ENCODE data around the gene PLPP1. TPM values are rescaled to one million over a fixed set of nuclear protein-coding genes. Genes with fewer than 3 reads are reported as not detected.

Gene PLPP1
- total RNA-seq, 1 experiment from 2014 or later: 20.2 TPM

GRCh38 chr5:55384072-55384471, 150.7 kb downstream of the PLPP1 start:
- BruUV-seq (replicated peaks): no TSS peak
- DNase-seq: no peak
- CTCF ChIA-PET: no interaction called here
- TF ChIP-seq CTCF (IDR thresholded peaks at IDR 0.05; ENCODE audit: unreplicated experiment): no peak
- H3K27me3 Mint-ChIP-seq (ENCODE audit: unreplicated experiment): no peaks in the 10 kb centered on the region
- intact Hi-C loops (cut with micrococcal nuclease; ENCODE audit: unreplicated experiment): no loop called here
- peaks cover 21% of the 10 kb centered on the region for H3K36me3 Mint-ChIP-seq (ENCODE audit: insufficient read depth, unreplicated experiment)
- H3K4me1 Mint-ChIP-seq (ENCODE audit: low read depth, unreplicated experiment): peaks cover 13% of the 10 kb centered on the region
- no peak overlapping the region for H3K4me3 Mint-ChIP-seq (ENCODE audit: low read depth, unreplicated experiment)
- H3K9me3 Mint-ChIP-seq (ENCODE audit: low read depth, unreplicated experiment): peaks cover 3% of the 10 kb centered on the region
- no peak overlapping the region for H3K27ac Mint-ChIP-seq (ENCODE audit: unreplicated experiment)

GRCh38 chr5:55383254-55383653, 151.5 kb downstream of the PLPP1 start:
- no TSS peak for BruUV-seq (replicated peaks)
- peaks cover 21% of the 10 kb centered on the region for H3K36me3 Mint-ChIP-seq (ENCODE audit: insufficient read depth, unreplicated experiment)
- H3K27ac Mint-ChIP-seq (ENCODE audit: unreplicated experiment): no peak overlapping the region
- CTCF ChIA-PET: interaction anchor here (0.6 kb wide), 1 partner anchor 255 kb away, joined by 3 read pairs; no protein-coding TSS in a partner anchor
- no peak for TF ChIP-seq CTCF (IDR thresholded peaks at IDR 0.05; ENCODE audit: unreplicated experiment)
- H3K9me3 Mint-ChIP-seq (ENCODE audit: low read depth, unreplicated experiment): peaks cover 3% of the 10 kb centered on the region
- no peak overlapping the region for H3K4me3 Mint-ChIP-seq (ENCODE audit: low read depth, unreplicated experiment)
- intact Hi-C loops (cut with micrococcal nuclease; ENCODE audit: unreplicated experiment): no loop called here
- peaks cover 13% of the 10 kb centered on the region for H3K4me1 Mint-ChIP-seq (ENCODE audit: low read depth, unreplicated experiment)
- DNase-seq: no peak
- no peaks in the 10 kb centered on the region for H3K27me3 Mint-ChIP-seq (ENCODE audit: unreplicated experiment)

- peaks cover 10% of the 10 kb centered on the region for H3K4me1 Mint-ChIP-seq (ENCODE audit: low read depth, unreplicated experiment)
- H3K4me3 Mint-ChIP-seq (ENCODE audit: low read depth, unreplicated experiment): peak overlapping the region; percentile 1
- H3K9me3 Mint-ChIP-seq (ENCODE audit: low read depth, unreplicated experiment): peaks cover 7% of the 10 kb centered on the region
- no peak for TF ChIP-seq CTCF (IDR thresholded peaks at IDR 0.05; ENCODE audit: unreplicated experiment)
- CTCF ChIA-PET: interaction anchor here (0.7 kb wide), 1 partner anchor 32 kb away, joined by 5 read pairs; no protein-coding TSS in a partner anchor
- BruUV-seq (replicated peaks): no TSS peak
- peak overlapping the region; percentile 67 for H3K27ac Mint-ChIP-seq (ENCODE audit: unreplicated experiment)
- H3K27me3 Mint-ChIP-seq (ENCODE audit: unreplicated experiment): no peaks in the 10 kb centered on the region
- peaks cover 6% of the 10 kb centered on the region for H3K36me3 Mint-ChIP-seq (ENCODE audit: insufficient read depth, unreplicated experiment)
- intact Hi-C loops (cut with micrococcal nuclease; ENCODE audit: unreplicated experiment): no loop called here
- DNase-seq: no peak
Observed at GRCh38 chr5:55377810-55378209, 157.0 kb downstream of the PLPP1 start.

Small RNAs within 50 kb of the gene (microRNA-seq; reads per million reads assigned to microRNA genes)
- 1.4 reads per million for gene MIR5687

Other genes starting within 250 kb of the PLPP1 start
- 17.2 and 20.1 TPM in 2 replicates for gene DHX29, start 227.3 kb downstream of the PLPP1 start, total RNA-seq (2022)
- gene MTREX, start 227.0 kb downstream of the PLPP1 start, total RNA-seq (2022): 73.9 and 79.0 TPM in 2 replicates
- 30.3 and 30.5 TPM in 2 replicates for gene SLC38A9, start 177.4 kb upstream of the PLPP1 start, total RNA-seq (2022)
- gene DDX4, start 203.1 kb upstream of the PLPP1 start, total RNA-seq (2022): not detected in 2 replicates